HG03039 (cell line): ENCODE data around the gene MCM3AP.

Experiments used
- ATAC-seq: cut with Tn5 transposase; IDR thresholded peaks from one replicate; pipeline ENCODE4 v1.9.1; 2021; ENCODE audit warnings: mild to moderate bottlenecking, moderate library complexity; ENCODE audit not compliant: unreplicated experiment

Gene MCM3AP

GRCh38 chr21:46274797-46275390 lies 10.5 kb downstream of the MCM3AP start:
- no peak for ATAC-seq

GRCh38 chr21:46273341-46273740 lies 12.1 kb downstream of the MCM3AP start:
- no peak for ATAC-seq

GRCh38 chr21:46269466-46269865 lies 15.9 kb downstream of the MCM3AP start:
- ATAC-seq, result no peak

- ATAC-seq, result no peak
Measured at GRCh38 chr21:46268371-46268770, 17.0 kb downstream of the MCM3AP start.

- ATAC-seq, result no peak
Measured at GRCh38 chr21:46266946-46267345, 18.5 kb downstream of the MCM3AP start.

- no peak for ATAC-seq
Measured at GRCh38 chr21:46265736-46266525, 19.5 kb downstream of the MCM3AP start.

GRCh38 chr21:46264690-46265144 lies 20.7 kb downstream of the MCM3AP start:
- ATAC-seq, result no peak

GRCh38 chr21:46264046-46264689 lies 21.2 kb downstream of the MCM3AP start:
- no peak for ATAC-seq

GRCh38 chr21:46256501-46256994 lies 28.9 kb downstream of the MCM3AP start:
- ATAC-seq, result no peak

- no peak for ATAC-seq
Measured at GRCh38 chr21:46255758-46256337, 29.6 kb downstream of the MCM3AP start.

- ATAC-seq, result no peak
Measured at GRCh38 chr21:46255166-46255565, 30.2 kb downstream of the MCM3AP start.

- no peak for ATAC-seq
Measured at GRCh38 chr21:46254208-46254975, 31.0 kb downstream of the MCM3AP start.

- ATAC-seq, result no peak
Measured at GRCh38 chr21:46253610-46254124, 31.7 kb downstream of the MCM3AP start.

GRCh38 chr21:46252840-46253239 lies 32.6 kb downstream of the MCM3AP start:
- no peak for ATAC-seq

GRCh38 chr21:46250146-46250725 lies 35.2 kb downstream of the MCM3AP start:
- no peak for ATAC-seq

GRCh38 chr21:46248827-46249226 lies 36.6 kb downstream of the MCM3AP start:
- ATAC-seq, result no peak

- ATAC-seq, result no peak
Measured at GRCh38 chr21:46248422-46248782, 37.0 kb downstream of the MCM3AP start.

GRCh38 chr21:46247699-46248421 lies 37.6 kb downstream of the MCM3AP start:
- no peak for ATAC-seq

- no peak for ATAC-seq
Measured at GRCh38 chr21:46246345-46246744, 39.1 kb downstream of the MCM3AP start.
